H1 (cell line): ENCODE measurements around the gene ELMO1. TPM values are rescaled to one million over a fixed set of nuclear protein-coding genes. Genes with fewer than 3 reads are reported as not detected.

Source experiments
- CTCF ChIA-PET: fragments of 300-600 bp; sonication (Branson Sonifier 250); formaldehyde crosslinking; loops from one replicate; lab custom pipeline; 2021; ENCODE audit not compliant: partially characterized antibody; lab: Charles Lee
- POLR2A ChIA-PET: fragments of 300-600 bp; sonication (Branson Sonifier 250); formaldehyde crosslinking; loops from one replicate; lab custom pipeline; 2021; ENCODE audit warnings: inconsistent platforms; ENCODE audit not compliant: partially characterized antibody; lab: Charles Lee
- DNase-seq, 2 experiments: peaks; one replicate each; pipeline versions ENCODE4 v3.0.0 to v3.0.0-alpha.2; 2010 to 2022; ENCODE audit warnings: low spot score in 2 of 2, low read depth in 1 of 2, mixed read lengths in 1 of 2
- FAIRE-seq: peaks from 2 replicates; lab custom pipeline; 2011; peaks lifted over from hg19 to GRCh38; lab: Jason Lieb, UNC
- H2AFZ ChIP-seq: 2 replicates; pipeline ENCODE4 v1.8.1; 2012; ENCODE audit warnings: low read length, inconsistent platforms
- H2AK5ac ChIP-seq: 2 replicates; pipeline ENCODE4 v1.6.1; 2013; ENCODE audit warnings: low read depth, low read length
- H2BK120ac ChIP-seq: replicated peaks from 2 replicates; pipeline ENCODE3; 2013; ENCODE audit warnings: low read depth, low read length, inconsistent platforms
- H2BK12ac ChIP-seq: 2 replicates; pipeline ENCODE4 v1.6.1; 2013; ENCODE audit warnings: low read depth, low read length
- H2BK15ac ChIP-seq: 2 replicates; pipeline ENCODE4 v1.6.1; 2013; ENCODE audit warnings: low read length
- H2BK20ac ChIP-seq: 2 replicates; pipeline ENCODE4 v1.6.1; 2013; ENCODE audit warnings: low read length
- H2BK5ac ChIP-seq: 2 replicates; pipeline ENCODE4 v1.6.1; 2013; ENCODE audit warnings: low read depth, low read length
- H3K14ac ChIP-seq: 2 replicates; pipeline ENCODE4 v1.6.1; 2013; ENCODE audit warnings: inconsistent platforms; ENCODE audit not compliant: insufficient read length
- H3K18ac ChIP-seq: 2 replicates; pipeline ENCODE4 v1.6.1; 2013; ENCODE audit warnings: low read length; ENCODE audit errors: extremely low read depth
- H3K23ac ChIP-seq: 2 replicates; pipeline ENCODE4 v1.6.1; 2013; ENCODE audit warnings: inconsistent platforms; ENCODE audit not compliant: insufficient read length
- H3K23me2 ChIP-seq: 2 replicates; pipeline ENCODE4 v1.6.1; 2013; ENCODE audit warnings: low read depth, low read length
- H3K27ac ChIP-seq: 2 replicates; pipeline ENCODE4 v1.6.1; 2011; ENCODE audit warnings: low read depth, low read length, inconsistent platforms
- H3K27me3 ChIP-seq, 4 experiments: replicated peaks in 1 of 4; 1 replicate in 1 of 4; 2 replicates in 3 of 4; pipeline versions ENCODE4 v1.6.1 to v1.8.1; 2011 to 2013; ENCODE audit warnings: low read length in 3 of 4, mild to moderate bottlenecking in 3 of 4, inconsistent platforms in 2 of 4, mixed read lengths in 2 of 4, moderate library complexity in 1 of 4; ENCODE audit not compliant: control insufficient read depth in 3 of 4, insufficient read depth in 3 of 4; ENCODE audit errors: extremely low read depth in 1 of 4
- H3K36me3 ChIP-seq, 4 experiments: 2 replicates each; pipeline versions ENCODE4 v1.6.1 to v1.8.1; 2011 to 2013; ENCODE audit warnings: mild to moderate bottlenecking in 4 of 4, low read length in 3 of 4, moderate library complexity in 2 of 4, control low read depth in 1 of 4, inconsistent platforms in 1 of 4; ENCODE audit not compliant: insufficient read depth in 4 of 4, control insufficient read depth in 2 of 4
- H3K4ac ChIP-seq: replicated peaks from 2 replicates; pipeline ENCODE3; 2013; ENCODE audit warnings: low read length, low read depth, mixed read lengths, inconsistent platforms; ENCODE audit not compliant: insufficient read length
- H3K4me1 ChIP-seq, 4 experiments: replicated peaks in 1 of 4; 1 replicate in 1 of 4; 2 replicates in 3 of 4; pipeline versions ENCODE4 v1.6.1 to v1.8.1; 2011 to 2013; ENCODE audit warnings: low read length in 3 of 4, inconsistent platforms in 2 of 4, mixed read lengths in 1 of 4; ENCODE audit not compliant: insufficient read depth in 4 of 4, control insufficient read depth in 3 of 4
- H3K4me2 ChIP-seq, 2 experiments: 2 replicates each; pipeline versions ENCODE4 v1.6.1 to v1.8.1; 2011 to 2013; ENCODE audit warnings: low read depth in 2 of 2, low read length in 2 of 2, control low read depth in 1 of 2, inconsistent platforms in 1 of 2, mild to moderate bottlenecking in 1 of 2; ENCODE audit not compliant: insufficient read depth in 1 of 2
- H3K4me3 ChIP-seq, 4 experiments: fragments of 200-600, 300-600 bp in 1 of 4; sonication (generic), shearing (Covaris generic), sonication (Bioruptor Twin) in 1 of 4; 2 replicates each; pipeline versions ENCODE4 v1.5.1 to v1.8.1; 2011 to 2016; ENCODE audit warnings: low read length in 4 of 4, low read depth in 3 of 4, control low read depth in 2 of 4, inconsistent platforms in 2 of 4, mild to moderate bottlenecking in 2 of 4, mixed read lengths in 1 of 4, moderate library complexity in 1 of 4; ENCODE audit not compliant: insufficient read depth in 2 of 4; ENCODE audit errors: extremely low read depth in 1 of 4
- H3K56ac ChIP-seq: replicated peaks from 2 replicates; pipeline ENCODE3; 2013; ENCODE audit warnings: low read depth, mild to moderate bottlenecking, mixed read lengths, low read length, inconsistent platforms; ENCODE audit not compliant: insufficient read length
- H3K79me1 ChIP-seq: 2 replicates; pipeline ENCODE4 v1.6.1; 2013; ENCODE audit warnings: low read depth, low read length, control low read depth
- H3K79me2 ChIP-seq, 2 experiments: 2 replicates each; pipeline versions ENCODE4 v1.6.1 to v1.8.1; 2012 to 2013; ENCODE audit warnings: low read length in 2 of 2, mild to moderate bottlenecking in 2 of 2, inconsistent platforms in 1 of 2; ENCODE audit not compliant: insufficient read depth in 2 of 2, control insufficient read depth in 1 of 2
- H3K9ac ChIP-seq, 4 experiments: replicated peaks in 1 of 4; 1 replicate in 1 of 4; 2 replicates in 3 of 4; pipeline versions ENCODE4 v1.6.1 to v1.8.1; 2011 to 2013; ENCODE audit warnings: low read depth in 3 of 4, low read length in 3 of 4, control low read depth in 2 of 4, mild to moderate bottlenecking in 2 of 4, moderate library complexity in 2 of 4, inconsistent platforms in 1 of 4; ENCODE audit errors: extremely low read depth in 1 of 4
- H3K9me3 ChIP-seq, 2 experiments: 2 replicates each; pipeline versions ENCODE4 v1.6.1 to v1.8.1; 2012 to 2013; ENCODE audit warnings: mild to moderate bottlenecking in 2 of 2, moderate library complexity in 2 of 2, control low read depth in 1 of 2, inconsistent platforms in 1 of 2, low read depth in 1 of 2, low read length in 1 of 2, mixed read lengths in 1 of 2; ENCODE audit not compliant: insufficient read depth in 2 of 2
- H4K20me1 ChIP-seq, 2 experiments: replicated peaks in 1 of 2; 2 replicates each; pipeline versions ENCODE3 to v1.8.1; 2011 to 2013; ENCODE audit warnings: inconsistent platforms in 2 of 2, low read length in 2 of 2, mild to moderate bottlenecking in 1 of 2; ENCODE audit not compliant: insufficient read depth in 2 of 2, control insufficient read depth in 1 of 2
- H4K5ac ChIP-seq: 2 replicates; pipeline ENCODE4 v1.6.1; 2013; ENCODE audit warnings: low read length, low read depth, mixed read lengths, inconsistent platforms; ENCODE audit not compliant: insufficient read length
- H4K8ac ChIP-seq: 2 replicates; pipeline ENCODE4 v1.8.0; 2013; ENCODE audit warnings: mild to moderate bottlenecking, moderate library complexity, low read length, inconsistent platforms; ENCODE audit not compliant: insufficient read depth; ENCODE audit errors: extremely low read depth
- H4K91ac ChIP-seq: replicated peaks from 2 replicates; pipeline ENCODE3; 2013; ENCODE audit warnings: low read length, mixed read lengths, inconsistent platforms; ENCODE audit not compliant: insufficient read length
- CBX5 ChIP-seq: fragments of 300-800, 300-1000 bp; sonication (generic); IDR thresholded peaks from 2 replicates; pipeline ENCODE4 v1.7.1; 2016; ENCODE audit warnings: antibody characterized with exemption, low read length, low read depth
- CBX8 ChIP-seq: fragments of 300-800, 300-1000 bp; sonication (generic); IDR thresholded peaks from 2 replicates; pipeline ENCODE4 v1.7.1; 2016; ENCODE audit warnings: low read depth, low read length, borderline replicate concordance
- CEBPB ChIP-seq: IDR thresholded peaks from 2 replicates; pipeline ENCODE4 v1.6.1; 2012; ENCODE audit warnings: low read depth, low read length
- KDM5A ChIP-seq: fragments of 200-600 bp; IDR thresholded peaks from 2 replicates; pipeline ENCODE4 v1.7.1; 2012; ENCODE audit warnings: mild to moderate bottlenecking, low read length, inconsistent platforms, mixed read lengths
- PHF8 ChIP-seq: fragments of 200-600 bp; sonication (generic); conservative IDR thresholded peaks from 2 replicates; pipeline ENCODE4 v1.7.1; 2012; ENCODE audit warnings: low read depth, mild to moderate bottlenecking, inconsistent platforms, low read length, moderate library complexity
- SIN3A ChIP-seq, 2 experiments: IDR thresholded peaks in 1 of 2; conservative IDR thresholded peaks in 1 of 2; 2 replicates each; pipeline ENCODE4 v1.6.1; 2011 to 2012; ENCODE audit warnings: low read length in 2 of 2, improper control_type of control experiment in 1 of 2, low read depth in 1 of 2, mild to moderate bottlenecking in 1 of 2
- SRF ChIP-seq: IDR thresholded peaks from 2 replicates; pipeline ENCODE4 v1.6.1; 2011; ENCODE audit warnings: mild to moderate bottlenecking, low read depth, low read length, moderate library complexity
- WGBS, 2 experiments: shearing (Covaris generic) in 1 of 2; methylation state at CpG; one replicate each; pipeline versions ENCODE4 v1.1.6 to v1.1.7; 2013 to 2015; ENCODE audit warnings: low lambda C conversion rate in 2 of 2, mixed read lengths in 2 of 2, inconsistent platforms in 1 of 2, low coverage in 1 of 2, missing lambda C conversion rate in 1 of 2; ENCODE audit not compliant: insufficient replicate concordance in 2 of 2, insufficient coverage in 1 of 2, insufficient read length in 1 of 2; ENCODE audit errors: extremely low coverage in 1 of 2, missing lambda C conversion rate in 1 of 2; 5-methylcytosine and 5-hydroxymethylcytosine counted together
- polyA plus RNA-seq, 7 experiments: library from polyadenylated mRNA; depleted of rRNA in 3 of 7; stranded (reverse) in 5 of 7; unstranded in 2 of 7; fragments of >200 nt in 5 of 7; fragments of 200-250 nt in 2 of 7; gene quantifications; 1 replicate in 5 of 7; 2 replicates in 1 of 7; 4 replicates in 1 of 7; pipeline versions ENCODE4 v1.2.1 to v1.2.3, GENCODE V29; 2011 to 2013; ENCODE audit warnings: missing spikeins in 2 of 7, mixed read lengths in 2 of 7
- total RNA-seq: library from RNA; stranded (reverse); fragmentation: NEBNext Ultra II Directional; extraction: Animal tissue kit (Norgen Biotek cat#: 25700); gene quantifications from 2 replicates; pipeline ENCODE4 v1.2.1, GENCODE V29; 2021

Gene ELMO1
- total and polyA plus RNA-seq, 2 of the 8 experiments (the other 6 are each of a cell fraction or from before 2014, with no cell fraction given): 18.4 to 21.0 TPM

- Histone ChIP-seq H2BK120ac (no peak overlapping the region), H3K9ac (no peak overlapping the region), H3K79me1 (no peaks in the 10 kb centered on the region), H2AK5ac (no peak overlapping the region), H2BK5ac (no peak overlapping the region), H3K27me3 (no peaks in the 10 kb centered on the region), H3K4me2 (no peak overlapping the region), H3K4me3 (no peak overlapping the region), H3K23me2 (no peaks in the 10 kb centered on the region), H3K4ac (no peak overlapping the region), H4K8ac (no peak overlapping the region), H3K23ac (no peak overlapping the region), H3K9me3 (no peaks in the 10 kb centered on the region), H4K20me1 (no peaks in the 10 kb centered on the region), H4K5ac (no peak overlapping the region), H3K18ac (no peak overlapping the region), H3K36me3 (no peaks in the 10 kb centered on the region), H4K91ac (no peak overlapping the region), H3K14ac (no peak overlapping the region), H3K79me2 (no peaks in the 10 kb centered on the region), H3K56ac (no peak overlapping the region), H3K4me1 (peaks cover 0 to 4% (median 0%) of the 10 kb centered on the region in 4 experiments; a peak in 1 of 7 replicates), H2BK12ac (no peak overlapping the region), H3K27ac (no peak overlapping the region), H2AFZ (no peak overlapping the region), H2BK20ac (no peak overlapping the region), H2BK15ac (no peak overlapping the region)
- WGBS, 2 experiments: 91% methylated on average over 4 of the region's 4 CpGs; no CpG with 5 or more reads in 1 of the 2 experiments
- CTCF ChIA-PET: interaction anchor here (0.7 kb wide), 1 partner anchor 431 kb away, joined by 3 read pairs; no protein-coding TSS in a partner anchor
- POLR2A ChIA-PET: no interaction called here
- DNase-seq (no peak), FAIRE-seq (no peak)
- TF ChIP-seq PHF8: no peak
- no peak for TF ChIP-seq CBX8
- no peak for TF ChIP-seq CEBPB
- no peak for TF ChIP-seq KDM5A
- no peak for TF ChIP-seq SRF
- TF ChIP-seq SIN3A (conservative IDR thresholded peaks at IDR 0.05 in 1 of 2, IDR thresholded peaks at IDR 0.05 in 1 of 2; ENCODE audit: low read depth in 1 of 2, low read length in 2 of 2): no peak
- no peak for TF ChIP-seq CBX5
Measured at GRCh38 chr7:36900988-36901710, 547.5 kb downstream of the ELMO1 start.
